GM12872 (cell line): ENCODE measurements around the gene EIF1AD.

Experiments used
- CTCF ChIP-seq: IDR thresholded peaks from 3 replicates; pipeline ENCODE4 v1.5.1; 2011; ENCODE audit warnings: low read depth, mild to moderate bottlenecking, low read length, moderate library complexity; ENCODE audit not compliant: insufficient read depth

Gene EIF1AD

DNA sequence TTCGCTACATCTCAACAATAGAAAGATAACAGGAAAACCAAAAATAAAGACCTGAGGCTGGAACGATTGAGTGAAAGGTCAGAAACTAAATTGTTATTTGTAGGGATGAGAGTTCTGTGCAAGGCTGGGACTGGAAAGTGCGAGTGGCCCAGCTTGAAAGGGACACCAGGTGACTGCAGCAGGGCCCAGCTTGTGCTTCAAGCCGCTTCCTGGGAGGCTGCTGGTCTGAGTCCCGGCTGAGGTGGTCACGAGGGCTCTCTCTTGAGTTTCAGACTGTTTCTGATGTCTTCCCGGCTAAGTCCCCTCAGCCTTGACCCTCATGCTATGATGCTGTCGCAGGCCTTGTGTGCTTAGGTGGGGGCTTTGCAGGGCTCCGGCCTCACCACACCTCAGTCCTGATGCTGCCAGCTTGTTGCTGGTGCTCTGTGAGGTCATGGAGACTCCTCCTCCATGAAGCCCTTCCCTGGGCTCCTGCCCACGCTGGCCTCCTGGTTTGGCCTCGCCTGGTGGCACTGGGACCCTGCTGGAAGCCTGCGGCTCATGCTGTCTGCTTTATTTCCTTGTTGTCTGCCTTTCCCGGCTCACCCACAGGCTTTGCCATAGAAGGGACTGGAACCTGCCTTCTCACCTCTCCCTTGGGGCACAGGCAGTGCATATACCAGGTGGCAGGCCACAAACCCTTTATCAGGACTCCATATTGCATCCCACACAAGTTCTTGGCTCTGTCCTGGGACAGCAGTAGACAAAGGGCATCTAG lies 4.4 kb upstream of the EIF1AD start:
- no peak for TF ChIP-seq CTCF

DNA sequence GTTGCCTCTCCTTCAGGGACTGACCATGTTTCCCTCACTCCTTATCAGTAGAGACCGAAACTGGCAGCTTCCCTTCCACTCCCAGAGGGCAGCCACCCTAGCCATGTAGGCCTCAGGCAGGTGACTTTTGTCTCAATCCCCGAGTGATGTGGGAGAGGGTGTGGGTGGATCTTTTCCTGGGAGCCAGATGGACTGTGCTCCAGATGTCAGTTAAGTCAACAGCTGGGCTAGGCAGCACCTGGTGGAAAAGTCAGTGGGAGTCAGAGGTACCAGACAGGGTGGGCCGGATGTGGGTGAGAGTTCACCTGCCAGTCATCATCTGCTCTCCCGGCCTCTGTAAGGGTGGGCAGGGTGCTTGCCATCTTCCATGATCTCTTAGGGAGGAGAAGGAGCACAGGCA lies 2.2 kb upstream of the EIF1AD start:
- no peak for TF ChIP-seq CTCF

GRCh38 chr11:66003291-66003690 lies 1.3 kb upstream of the EIF1AD start:
- no peak for TF ChIP-seq CTCF

DNA sequence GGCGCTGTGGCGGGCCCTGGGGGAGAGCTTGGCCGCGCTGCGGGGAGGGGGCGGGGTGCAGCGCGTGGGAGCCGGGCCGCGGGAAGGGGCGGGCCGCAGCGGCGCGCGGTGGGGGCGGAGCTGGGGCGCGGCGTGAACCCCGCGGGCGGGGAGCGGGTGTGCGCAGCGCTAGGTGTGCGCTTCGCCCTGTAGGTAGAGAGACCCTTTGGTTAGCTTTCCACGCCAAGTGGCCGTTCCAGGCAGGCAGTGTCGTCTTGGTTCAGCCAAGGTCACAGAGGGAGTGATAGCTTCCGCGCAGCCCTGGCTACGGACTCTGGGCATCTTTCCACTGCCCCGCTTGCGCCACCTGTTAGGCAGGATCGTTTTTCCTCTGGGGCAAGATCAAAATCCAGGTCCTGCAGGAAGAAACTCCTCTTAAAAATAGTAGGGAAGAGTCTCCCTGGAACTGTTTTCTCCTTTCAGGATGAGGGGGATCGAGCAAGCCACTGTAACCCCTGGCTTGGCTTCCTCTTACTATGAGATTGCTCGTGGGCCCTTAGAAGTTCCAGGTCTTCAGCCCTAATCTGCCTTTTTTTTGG lies 780 bp upstream of the EIF1AD start:
- TF ChIP-seq CTCF, result no peak

DNA sequence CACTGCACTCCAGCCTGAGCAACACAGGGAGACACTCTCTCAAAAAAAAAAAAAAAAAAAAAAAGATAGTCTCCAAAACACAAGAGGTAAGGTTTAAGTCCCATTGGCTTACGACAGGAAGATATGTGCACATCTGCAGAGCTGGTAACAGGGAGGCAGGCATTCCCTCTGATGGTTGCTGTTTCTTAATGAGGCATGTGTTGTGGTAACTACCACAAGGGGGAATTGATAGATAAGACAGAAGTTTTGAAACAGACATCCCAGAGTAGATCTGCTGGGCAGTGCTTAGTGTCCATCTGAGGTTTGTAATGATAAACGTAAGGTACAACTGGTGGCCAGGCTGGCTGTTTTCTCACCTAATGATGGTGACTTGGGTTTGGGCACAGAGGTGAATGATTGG lies 4.7 kb downstream of the EIF1AD start:
- no peak for TF ChIP-seq CTCF

GRCh38 chr11:65992056-65992455 lies 9.9 kb downstream of the EIF1AD start:
- TF ChIP-seq CTCF, result no peak

- peak; percentile 93 for TF ChIP-seq CTCF
Measured at GRCh38 chr11:65988791-65989592, 13.0 kb downstream of the EIF1AD start.
